ENCODE results near the gene GALNT18.

GALNT18 gene

DNA sequence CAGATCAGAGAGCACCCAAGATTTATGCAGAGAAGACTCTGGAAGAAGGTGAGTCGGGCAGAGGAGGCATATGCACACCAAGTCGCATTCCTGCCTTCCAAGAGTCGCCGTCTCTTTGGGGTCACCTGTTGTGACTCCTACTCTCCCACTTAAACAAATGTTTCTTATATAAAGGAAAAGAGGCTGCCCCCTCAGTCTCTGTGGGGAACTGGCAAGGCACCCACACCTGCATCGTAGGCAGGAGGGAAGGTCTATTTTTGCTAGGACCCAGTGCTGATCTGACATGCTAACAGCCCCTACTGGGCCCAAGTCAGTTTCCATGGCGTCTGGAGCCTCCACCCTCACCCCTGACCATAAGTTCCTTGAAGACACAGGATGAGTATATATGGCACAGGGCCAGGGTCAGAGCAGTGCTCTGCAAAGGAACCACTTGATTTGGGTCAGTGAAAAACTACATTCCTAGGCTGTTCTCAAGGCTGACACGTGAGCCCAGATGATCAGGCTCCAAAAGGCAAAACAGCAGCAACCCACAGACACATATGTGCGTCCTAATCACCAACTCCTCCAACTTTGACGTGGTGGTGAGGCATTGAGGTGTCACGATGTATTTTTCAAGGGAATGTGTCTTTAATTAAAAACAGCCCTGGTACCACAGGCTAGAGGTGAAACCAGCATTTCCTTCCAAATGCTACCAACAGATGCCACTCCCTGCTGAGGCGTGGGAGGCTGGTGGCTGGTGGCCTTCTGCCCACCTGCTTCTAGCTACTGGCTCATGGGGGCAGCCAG lies 213.2 kb downstream of the GALNT18 start:
- DNase-seq (ENCODE audit: low spot score): no peak

DNA sequence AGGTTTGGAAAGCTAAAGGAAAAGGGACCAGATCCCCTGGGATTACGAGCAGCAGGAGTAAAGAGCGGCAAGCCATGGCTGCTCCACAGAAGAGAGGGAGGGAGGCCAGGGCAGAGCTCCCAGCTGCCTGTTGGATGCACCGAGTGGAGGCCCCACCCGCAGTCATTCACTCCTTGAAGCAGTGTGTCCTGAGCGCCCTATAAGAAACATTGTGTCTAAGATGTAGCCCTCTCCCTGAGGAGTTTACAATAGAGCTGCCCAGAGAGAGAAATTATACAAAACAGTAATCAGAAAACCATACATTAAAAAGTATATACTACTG lies 214.1 kb downstream of the GALNT18 start:
- no peak for DNase-seq (ENCODE audit: low spot score)

DNA sequence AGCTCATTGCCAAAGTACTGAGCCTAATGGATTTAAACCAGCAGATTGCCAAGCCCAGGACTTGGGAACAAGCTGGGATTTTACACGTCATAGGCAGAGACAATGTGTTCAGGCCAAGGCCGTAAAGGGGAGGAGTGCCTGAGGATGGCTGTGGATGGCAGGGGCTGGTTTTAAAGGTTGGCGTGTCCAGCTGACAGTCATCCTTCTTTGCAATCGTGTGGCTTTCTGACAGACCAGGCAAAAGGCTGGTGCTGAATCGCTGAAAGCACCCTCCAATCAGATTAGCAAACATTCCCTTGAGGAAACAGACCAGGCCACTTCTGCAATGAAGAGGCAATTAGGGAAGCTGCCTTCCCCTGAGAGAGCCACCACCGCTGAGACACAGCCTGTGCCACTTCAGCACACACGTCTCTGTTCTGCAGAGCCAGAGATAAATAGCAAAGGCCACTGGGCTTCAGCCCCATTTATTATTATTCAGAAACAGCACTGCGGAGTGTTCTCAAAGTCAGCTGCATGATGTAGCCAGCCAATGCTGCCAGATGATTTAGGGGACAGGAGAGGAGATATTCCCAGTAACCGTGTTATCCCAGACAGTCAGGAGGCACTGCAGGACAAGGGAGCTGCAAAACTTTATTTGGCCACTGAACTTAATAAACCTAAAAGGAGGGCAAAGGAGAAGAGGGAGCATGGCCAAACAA lies 214.6 kb downstream of the GALNT18 start:
- DNase-seq (ENCODE audit: low spot score): no peak

DNA sequence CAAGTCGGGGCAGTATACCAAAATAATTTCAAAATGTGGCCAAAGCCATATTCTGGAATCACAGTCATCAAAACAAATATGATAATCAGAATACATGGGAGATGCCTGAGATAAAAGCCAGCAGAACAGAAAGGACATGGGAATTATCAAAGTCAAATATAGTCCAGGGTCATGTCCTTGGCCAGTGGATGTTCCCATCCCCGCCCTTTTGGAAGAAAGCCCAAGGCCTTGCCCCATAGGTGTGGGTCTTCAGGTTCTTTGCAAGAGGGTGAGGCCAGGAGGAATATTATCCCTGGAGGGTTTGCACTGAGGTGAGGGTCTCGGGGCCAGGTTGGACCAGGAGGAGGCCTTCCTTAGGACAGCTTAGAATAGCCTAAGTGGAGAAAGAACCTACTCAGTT lies 215.2 kb downstream of the GALNT18 start:
- DNase-seq (ENCODE audit: low spot score): no peak

DNA sequence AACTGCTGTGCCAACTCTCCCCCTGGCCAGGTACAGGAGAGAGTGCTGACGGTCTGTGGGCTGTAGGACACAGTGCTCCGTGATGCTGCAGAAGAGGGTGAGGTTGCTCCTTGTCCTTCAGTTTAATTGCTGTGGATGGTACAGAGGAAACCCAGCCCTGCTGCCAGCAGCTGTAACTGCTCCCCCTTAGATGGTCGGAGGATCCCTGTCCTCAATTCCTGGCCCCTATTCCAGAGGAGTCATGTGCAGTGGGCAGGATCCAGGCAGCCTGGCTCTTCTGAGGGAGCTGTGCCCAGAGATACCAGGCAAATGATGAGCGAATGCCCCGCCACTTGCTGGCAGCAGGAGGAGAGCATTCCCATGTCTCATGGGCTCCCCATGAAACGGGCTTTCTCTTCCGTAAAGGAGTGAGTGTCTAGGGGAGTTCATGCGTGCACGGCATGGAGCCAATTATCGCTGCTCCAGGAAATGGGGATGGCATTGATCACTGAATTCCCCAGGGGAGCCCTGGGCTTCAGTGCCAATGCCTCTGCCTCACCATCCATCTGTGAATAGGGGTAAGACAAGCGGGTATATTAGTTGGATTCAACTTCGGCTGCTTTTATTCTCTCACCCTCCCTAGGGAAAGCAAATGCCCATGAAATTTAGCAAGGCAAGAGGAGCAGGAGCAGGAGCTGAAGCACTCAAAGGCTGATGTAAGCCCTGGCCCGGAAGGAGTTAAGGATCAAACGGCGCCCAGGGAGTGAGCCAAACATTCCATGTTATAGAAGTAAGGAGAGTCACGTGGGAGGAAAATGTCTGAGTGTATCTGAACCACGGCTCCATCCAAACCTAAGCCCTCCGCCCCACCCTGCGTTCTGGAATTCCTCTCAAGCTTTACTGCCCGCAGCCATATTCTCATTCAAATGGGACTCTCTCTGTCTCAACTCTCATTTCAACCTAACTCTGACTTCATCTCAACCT lies 217.8 kb downstream of the GALNT18 start:
- no peak for DNase-seq (ENCODE audit: low spot score)

DNA sequence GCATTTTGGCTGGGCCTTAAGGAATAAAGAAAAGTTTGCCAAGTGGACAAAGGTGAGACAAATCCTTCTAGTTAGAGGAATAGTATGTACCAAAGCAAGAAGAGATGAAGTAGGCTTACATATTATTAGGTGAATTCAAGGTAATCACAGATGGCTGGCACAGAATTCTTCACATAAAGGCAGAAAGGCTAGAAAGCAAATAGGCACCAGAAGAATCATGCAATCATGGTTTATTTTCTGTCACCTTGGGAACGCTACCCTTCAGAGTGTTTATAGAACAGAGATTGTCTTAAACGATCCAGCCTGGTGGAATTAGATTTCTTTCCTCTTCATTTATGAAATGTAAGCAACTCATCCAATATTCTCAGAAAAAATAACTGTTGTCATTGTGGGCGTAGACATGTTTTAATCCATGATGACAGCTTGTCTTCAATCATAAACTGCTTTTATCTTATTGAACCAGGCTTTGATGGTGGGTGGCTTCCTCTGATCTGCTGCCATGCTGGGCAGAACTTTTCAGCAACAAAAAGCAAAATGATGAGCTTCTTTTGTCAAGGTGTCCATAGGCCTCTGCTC lies 219.8 kb downstream of the GALNT18 start:
- no peak for DNase-seq (ENCODE audit: low spot score)

DNA sequence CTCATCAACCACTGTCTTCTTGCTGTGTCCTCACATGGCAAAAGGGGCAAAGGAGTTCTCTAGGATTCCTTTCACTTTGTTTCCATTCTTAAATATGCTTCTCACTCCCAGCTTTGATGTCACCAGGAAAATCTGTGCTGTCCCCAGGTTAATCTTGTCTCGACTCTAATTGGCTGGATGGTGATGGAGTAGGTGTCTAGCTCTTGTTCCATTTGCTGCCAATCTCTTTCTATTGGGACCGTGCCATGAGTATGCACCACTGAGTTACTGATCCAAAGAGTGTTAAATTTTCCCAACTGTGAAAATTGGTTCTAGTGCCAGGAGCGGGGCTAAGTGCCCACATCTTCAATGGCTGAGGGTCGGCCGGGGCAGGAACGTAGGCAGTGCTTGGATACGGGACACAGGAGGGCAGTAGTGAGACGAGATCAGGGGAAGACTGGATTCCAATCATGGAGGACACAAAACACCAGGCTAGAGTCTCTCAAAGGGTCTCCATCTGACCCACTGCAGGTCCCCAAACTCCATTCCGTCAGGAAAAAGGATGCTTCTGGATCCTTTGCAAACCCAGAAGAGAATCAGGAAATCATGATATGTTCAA lies 221.1 kb downstream of the GALNT18 start:
- DNase-seq (ENCODE audit: low spot score): no peak

DNA sequence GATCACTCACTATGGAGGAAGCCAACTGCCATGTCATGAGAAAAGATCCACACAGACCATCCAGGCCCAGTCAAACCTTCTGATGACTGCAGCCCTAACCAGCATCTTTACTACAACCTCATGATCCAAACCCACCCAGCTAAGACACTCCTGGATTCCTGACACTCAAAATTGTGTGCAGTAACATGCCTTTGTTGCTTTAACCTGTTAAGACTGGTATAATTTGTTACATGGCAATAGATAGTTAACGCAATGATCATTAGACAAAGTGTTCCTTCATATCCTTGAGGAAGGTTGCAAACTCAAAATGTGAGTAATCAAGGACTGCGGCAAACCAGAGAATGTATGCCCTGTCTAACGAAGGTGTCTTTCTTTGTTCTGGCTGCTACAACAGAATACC lies 221.7 kb downstream of the GALNT18 start:
- DNase-seq (ENCODE audit: low spot score): no peak

DNA sequence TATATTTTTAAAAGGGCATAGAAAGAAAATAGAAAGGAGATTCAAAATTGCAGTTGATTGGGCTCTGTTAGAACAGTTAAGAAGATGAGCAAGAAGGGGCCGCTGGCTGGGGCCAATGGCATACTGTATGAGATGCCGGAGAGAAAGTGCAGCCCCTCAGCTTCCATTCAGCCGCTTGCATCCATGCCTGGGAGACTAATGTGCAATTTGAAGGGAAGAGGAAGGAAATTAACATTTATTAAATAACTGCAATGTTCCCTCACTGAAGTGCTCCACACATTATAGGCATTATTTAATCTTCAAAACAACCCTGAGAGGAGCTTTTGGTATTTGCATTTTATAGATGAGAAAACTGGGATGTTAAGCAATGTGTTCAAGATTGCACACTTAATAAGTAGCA lies 224.0 kb downstream of the GALNT18 start:
- DNase-seq (ENCODE audit: low spot score): no peak

DNA sequence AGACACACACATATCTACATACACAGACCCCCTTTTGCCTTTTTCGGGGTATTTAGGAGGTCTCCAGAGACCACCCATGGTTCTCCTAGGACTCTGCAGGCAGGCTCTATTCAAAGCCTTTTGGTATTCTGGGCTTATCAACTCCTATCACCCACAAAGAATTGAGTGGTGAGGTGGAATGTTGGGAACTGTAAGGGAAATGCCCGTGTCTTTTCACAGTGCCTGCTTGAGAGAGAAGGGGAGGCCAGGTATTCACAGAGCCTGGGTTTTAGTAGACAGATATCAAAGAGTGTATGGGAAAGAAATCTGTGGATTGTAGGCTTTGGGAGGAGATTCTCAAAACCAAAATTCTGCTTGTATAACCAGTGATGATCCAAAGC lies 224.8 kb downstream of the GALNT18 start:
- no peak for DNase-seq (ENCODE audit: low spot score)

DNA sequence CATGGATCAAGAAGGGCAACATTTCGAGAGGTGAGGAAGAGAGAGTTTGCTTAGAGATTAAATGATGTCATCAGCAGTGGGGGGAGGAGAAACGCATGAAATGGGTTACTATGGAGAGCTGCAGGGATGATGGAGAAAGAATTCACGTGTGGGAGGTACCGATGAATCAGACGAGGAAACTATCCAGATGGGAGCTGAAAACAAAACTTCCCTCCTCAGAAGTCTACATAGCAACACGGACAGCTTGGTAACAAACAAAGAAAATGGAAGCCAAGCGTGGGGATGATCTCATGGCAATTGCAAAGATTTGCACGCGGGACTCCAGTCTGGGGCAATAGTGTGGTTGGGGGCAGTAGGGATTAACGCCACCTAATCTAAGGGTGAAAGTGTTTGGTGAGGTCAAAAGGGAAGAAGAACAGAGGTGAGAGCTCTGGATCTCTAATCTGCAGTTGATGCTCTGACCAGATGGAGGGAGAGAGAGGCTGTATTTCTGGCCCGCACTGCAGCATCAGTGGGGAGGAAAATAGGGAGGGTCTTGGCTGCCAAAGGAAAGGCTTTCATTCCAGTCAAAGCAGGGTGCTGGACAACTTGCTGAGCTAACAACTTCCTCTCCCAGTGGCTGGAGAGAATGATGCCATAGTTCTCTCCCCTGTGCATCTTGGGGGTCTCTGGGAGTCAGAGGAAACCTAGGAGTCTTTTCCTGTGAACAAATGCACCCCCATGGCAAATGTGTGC lies 225.3 kb downstream of the GALNT18 start:
- DNase-seq (ENCODE audit: low spot score): peak; percentile 17

DNA sequence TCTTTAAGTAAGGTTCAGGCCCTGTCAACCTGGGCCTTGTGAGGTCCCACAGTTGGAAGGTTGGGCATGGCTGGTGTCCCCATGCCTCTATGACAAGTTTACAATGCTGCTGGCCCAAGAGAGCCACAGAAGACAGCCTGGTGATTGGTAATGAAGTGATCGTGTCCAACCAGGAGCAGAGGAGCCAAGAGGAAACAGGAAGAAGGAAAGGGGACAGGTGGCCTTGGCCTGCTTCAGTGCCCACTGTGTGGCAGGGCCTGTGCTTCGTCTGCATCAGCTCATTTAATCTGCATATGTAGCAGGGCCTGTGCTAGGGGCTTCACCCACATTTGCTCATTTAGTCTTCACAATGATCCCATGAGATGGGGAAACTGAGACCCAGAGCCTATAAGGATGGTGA lies 226.7 kb downstream of the GALNT18 start:
- no peak for DNase-seq (ENCODE audit: low spot score)

DNA sequence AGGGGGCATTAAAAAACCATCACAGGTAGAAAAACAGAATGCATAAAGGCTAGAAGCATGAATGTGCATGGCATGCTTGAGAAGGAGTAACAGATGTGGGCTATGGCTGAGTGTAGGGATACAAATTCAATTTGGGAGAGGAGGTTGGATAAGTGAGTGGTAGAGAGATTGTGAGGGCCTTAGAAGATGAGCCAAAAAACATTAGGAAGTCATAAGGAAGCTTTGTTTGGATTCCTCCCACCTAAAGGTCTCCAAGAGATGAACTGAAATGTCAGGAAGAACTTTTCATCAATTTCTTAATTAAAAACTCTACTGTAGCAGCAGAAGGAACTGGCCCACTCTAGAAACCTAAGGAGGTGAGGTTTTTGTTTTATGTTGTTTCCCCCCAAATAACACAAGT lies 227.6 kb downstream of the GALNT18 start:
- no peak for DNase-seq (ENCODE audit: low spot score)

DNA sequence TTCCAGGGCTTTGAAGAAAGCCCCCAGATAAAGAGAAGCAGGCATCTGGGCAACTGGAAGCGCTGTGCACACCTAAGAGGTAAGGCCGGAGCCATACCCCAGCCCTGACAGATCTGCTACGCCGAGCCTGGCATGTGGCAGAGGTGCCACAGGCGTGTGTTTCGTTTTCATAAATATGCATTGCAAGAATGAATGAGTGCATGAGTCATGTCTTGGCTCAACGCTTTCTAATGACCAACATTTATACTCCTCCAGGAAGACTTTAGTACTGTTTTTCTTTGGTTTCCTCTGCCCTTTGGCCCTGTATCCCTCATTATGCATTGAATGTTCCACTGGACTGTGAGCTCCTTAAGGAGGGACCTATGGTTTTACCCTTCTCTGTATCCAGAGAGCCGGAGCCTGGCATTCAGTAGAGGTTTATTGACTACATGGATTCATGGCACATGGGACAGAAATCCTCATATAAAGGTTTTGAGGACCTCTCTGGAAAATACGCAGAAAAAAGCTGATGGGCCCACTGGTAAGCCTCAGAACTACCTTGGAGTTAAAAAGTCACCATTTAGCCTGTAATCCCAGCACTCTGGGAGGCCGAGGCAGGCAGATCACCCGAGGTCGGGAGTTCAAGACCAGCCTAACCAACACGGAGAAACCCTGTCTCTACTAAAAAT lies 229.9 kb downstream of the GALNT18 start:
- DNase-seq (ENCODE audit: low spot score): peak; percentile 29

DNA sequence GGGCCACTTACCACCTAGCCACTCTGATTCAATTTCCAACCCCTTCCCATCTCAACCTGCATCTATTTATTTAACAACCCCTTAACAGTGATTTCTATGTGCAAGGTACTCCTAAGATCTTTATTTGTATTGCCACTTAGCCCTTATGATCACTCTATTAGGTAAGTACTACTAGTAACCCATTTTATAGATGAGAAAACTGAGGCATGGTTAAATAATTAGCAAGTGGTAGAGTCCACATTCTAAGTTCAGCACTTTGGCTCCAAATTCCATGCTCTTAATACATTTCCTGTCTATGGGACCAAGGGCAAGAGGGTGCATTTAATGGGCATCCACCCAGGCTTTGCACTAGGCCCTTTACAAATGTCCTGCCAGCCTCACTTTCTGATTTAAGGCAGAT lies 230.6 kb downstream of the GALNT18 start:
- DNase-seq (ENCODE audit: low spot score): no peak

DNA sequence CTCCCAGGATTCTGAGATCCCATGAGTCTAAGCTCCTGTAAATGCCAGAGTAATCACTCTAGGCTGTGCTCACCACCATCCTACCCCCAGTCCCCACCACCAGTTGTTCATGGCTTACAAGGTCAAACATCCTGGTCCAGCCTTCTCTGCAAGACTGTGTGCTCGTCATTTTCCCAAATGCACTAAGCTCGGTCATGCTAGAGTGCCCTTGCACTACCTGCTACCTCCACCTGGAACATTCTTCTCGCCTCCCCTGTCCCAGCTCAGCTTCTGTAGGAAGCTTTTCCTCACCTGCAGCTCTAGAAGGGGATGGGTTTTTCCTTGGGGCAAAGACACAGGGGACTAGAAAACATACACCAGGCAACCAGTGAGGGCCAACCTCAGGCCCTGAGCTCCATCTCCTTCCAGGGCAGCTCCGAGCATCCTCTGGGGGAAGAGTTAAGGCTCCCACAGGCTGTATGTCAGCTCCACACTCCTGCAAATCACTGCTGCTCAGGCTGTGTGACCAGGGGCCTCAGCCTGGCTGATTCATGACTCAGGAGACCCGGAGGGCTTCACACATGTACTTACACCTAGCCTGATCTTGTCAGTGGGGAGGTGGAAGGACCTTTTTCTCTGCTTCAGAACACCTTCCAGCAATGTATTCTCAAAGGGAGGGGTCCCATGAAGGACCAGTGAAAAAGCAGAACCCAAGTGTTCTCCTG lies 231.6 kb downstream of the GALNT18 start:
- no peak for DNase-seq (ENCODE audit: low spot score)

DNA sequence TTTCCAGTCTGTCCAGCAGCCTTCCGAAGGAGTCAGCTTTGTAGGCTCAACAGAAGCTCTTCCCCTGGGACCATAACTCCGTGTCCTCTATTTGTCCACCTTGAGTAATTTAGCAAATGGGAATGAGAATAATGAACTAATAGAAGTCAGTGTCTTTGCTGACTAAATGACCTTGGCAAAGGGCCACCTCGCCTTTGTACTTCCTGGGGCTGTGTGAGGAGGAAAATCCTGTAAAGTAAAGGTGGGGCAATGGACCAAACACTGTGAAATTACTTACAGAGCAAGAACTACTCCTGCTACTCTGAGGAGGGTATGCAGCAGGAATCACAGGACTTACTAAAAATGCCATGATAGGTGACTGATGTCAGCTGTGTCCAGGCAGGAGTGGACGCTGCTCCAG lies 232.6 kb downstream of the GALNT18 start:
- DNase-seq (ENCODE audit: low spot score): no peak

DNA sequence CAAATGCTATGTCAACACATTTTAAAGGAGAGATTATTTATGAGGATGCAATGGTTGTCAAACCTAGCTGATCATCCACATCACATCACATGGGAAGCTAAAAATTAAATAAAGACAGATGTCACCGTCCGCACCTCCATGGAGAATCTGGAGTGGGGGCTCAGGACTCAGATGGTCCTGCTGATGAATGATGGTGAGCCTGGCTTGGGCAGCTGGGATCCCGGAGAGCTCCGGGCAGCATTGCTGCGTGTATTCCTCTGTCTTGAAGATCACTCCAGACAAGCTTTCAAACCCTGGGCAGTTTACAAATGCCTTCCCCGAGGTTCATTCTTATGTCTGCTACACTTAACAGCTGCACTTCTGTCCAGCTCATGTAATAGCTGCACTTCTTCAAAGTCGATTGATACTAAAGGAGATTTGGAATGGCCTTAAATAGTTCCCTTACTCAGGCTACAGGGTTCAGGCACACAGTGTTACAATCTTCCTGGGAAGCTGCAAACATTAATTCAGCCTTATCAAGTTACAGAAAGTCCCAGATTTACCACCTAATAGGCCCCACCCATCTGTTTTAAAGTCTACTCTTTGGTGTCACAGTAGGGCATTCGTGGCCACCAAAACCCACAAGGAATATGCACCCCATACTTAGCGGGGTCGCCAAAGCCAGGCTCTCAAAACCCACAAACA lies 234.0 kb downstream of the GALNT18 start:
- no peak for DNase-seq (ENCODE audit: low spot score)

DNA sequence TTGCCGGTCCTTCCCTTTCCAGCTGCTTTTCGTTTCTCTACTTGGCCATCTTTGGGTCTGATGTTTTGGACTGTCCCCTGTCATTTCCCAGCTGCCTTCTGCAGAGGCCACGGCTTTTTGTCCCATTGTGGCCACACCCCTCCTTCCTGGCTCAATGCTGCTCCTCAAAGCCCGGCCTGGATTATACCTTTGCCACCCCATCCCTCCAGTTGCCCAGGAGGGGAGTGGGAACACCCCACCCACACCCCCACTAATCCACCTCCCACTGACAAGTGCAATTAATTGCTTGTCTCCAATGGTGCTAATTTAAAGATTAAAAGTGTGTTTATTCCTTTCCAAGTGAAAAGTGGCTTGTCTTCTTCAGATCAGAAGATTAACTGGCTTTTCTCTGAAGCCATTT lies 234.6 kb downstream of the GALNT18 start:
- no peak for DNase-seq (ENCODE audit: low spot score)

DNA sequence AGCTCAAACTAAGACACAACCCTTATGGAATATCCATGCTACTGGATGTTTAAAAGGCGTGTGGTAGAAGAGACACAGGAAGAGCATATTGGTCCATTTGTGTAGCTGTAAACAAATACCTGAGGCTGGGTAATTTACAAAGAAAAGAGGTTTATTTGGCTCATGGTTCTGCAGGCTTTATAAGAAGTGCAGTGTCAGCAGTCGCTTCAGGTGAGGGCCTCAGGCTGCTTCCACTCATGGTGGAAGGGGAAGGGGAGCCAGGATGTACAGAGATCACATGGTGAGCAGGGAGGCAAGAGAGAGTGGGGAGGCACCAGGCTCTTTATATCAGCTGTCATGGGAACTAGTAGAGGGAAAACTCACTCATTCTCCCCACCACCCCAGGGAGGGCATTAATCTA lies 237.0 kb downstream of the GALNT18 start:
- no peak for DNase-seq (ENCODE audit: low spot score)

Measured in hepatic stellate cell (primary cell).